ENCODE results near the gene SLC12A2. TPM values are rescaled to one million over a fixed set of nuclear protein-coding genes. Genes with fewer than 3 reads are reported as not detected.

SLC12A2 gene
- total and polyA plus RNA-seq, 2 donors (not counting 1 experiment from before 2014, with no cell fraction given), result 13.7 to 18.6 TPM

DNA sequence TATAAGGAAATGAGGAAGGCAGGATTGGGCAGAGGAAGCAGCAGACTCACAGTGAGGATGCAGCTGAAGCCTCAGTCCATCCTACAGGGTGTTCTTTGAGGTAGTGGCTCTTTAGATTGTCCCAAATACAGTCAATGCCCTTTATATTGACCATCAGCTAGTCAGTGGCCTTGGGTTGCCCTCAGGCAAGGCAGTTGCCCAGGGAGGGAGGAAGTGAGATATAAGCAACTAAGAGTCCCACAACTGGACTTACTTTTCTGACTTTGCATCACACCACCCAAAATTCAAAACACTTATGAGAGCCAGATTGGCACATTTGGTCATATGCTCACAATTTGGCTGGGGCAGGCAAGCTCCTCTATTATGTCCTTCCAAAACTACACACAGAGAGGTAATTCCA is 9.4 kb upstream of the SLC12A2 start:
- Histone ChIP-seq H3K79me2 (ENCODE audit: control insufficient read depth, insufficient read depth, low read length) (no peaks in the 10 kb centered on the region), H3K9ac (ENCODE audit: insufficient read depth, low read length) (no peak overlapping the region), H3K36me3 (ENCODE audit: control insufficient read depth, insufficient read depth, low read length) (no peaks in the 10 kb centered on the region), H3K27me3 (ENCODE audit: control insufficient read depth, insufficient read depth, low read length) (no peaks in the 10 kb centered on the region), H3K4me3 (replicated peaks in 1 of 4; ENCODE audit: control extremely low read depth in 1 of 4, insufficient read depth in 1 of 4, low read depth in 3 of 4, low read length in 4 of 4) (no peak overlapping the region), H3K9me3 (ENCODE audit: control insufficient read depth, insufficient read depth, low read depth, low read length) (no peaks in the 10 kb centered on the region), H2AFZ (ENCODE audit: low read length) (no peak overlapping the region), H3K27ac (ENCODE audit: insufficient read depth, low read length) (no peak overlapping the region), H3K4me1 (ENCODE audit: control insufficient read depth, extremely low read depth, insufficient read depth, low read length) (no peaks in the 10 kb centered on the region), H4K20me1 (ENCODE audit: control insufficient read depth, extremely low read depth, insufficient read depth, low read length) (no peaks in the 10 kb centered on the region), H3K4me2 (ENCODE audit: extremely low read depth, insufficient read depth, low read length) (no peak overlapping the region)
- TF ChIP-seq EZH2 (IDR thresholded peaks at IDR 0.05; ENCODE audit: low read length, missing control alignments), result no peak
- DNase-seq (ENCODE audit: low read depth in 2 of 2), result no peak

DNA sequence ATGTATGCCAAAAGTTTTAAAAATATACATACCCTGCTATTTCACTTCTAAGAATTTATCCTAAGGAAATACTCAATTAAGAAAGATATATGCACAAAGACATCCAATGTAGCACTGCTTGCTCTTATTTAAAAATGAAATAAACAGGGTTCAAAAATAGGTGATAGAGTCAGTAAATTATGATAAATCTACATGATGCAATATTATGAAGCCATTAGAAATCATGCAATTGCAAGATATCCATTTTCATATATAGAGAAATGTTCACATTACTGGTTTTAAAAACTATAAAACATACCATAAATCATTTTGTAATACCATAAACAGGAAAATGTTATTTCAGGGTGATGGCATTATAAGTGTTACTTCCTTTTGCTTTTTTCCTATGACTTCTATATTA is 8.6 kb upstream of the SLC12A2 start:
- Histone ChIP-seq H3K27ac (ENCODE audit: insufficient read depth, low read length) (no peak overlapping the region), H3K4me1 (ENCODE audit: control insufficient read depth, extremely low read depth, insufficient read depth, low read length) (no peaks in the 10 kb centered on the region)
- TF ChIP-seq, protein P1, sequence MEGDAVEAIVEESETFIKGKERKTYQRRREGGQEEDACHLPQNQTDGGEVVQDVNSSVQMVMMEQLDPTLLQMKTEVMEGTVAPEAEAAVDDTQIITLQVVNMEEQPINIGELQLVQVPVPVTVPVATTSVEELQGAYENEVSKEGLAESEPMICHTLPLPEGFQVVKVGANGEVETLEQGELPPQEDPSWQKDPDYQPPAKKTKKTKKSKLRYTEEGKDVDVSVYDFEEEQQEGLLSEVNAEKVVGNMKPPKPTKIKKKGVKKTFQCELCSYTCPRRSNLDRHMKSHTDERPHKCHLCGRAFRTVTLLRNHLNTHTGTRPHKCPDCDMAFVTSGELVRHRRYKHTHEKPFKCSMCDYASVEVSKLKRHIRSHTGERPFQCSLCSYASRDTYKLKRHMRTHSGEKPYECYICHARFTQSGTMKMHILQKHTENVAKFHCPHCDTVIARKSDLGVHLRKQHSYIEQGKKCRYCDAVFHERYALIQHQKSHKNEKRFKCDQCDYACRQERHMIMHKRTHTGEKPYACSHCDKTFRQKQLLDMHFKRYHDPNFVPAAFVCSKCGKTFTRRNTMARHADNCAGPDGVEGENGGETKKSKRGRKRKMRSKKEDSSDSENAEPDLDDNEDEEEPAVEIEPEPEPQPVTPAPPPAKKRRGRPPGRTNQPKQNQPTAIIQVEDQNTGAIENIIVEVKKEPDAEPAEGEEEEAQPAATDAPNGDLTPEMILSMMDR (conservative IDR thresholded peaks at IDR 0.05 in 1 of 2, IDR thresholded peaks at IDR 0.05 in 1 of 2; ENCODE audit: low read depth in 1 of 2, low read length in 2 of 2), result no peak
- no peak for TF ChIP-seq EZH2 (IDR thresholded peaks at IDR 0.05; ENCODE audit: low read length, missing control alignments)

DNA sequence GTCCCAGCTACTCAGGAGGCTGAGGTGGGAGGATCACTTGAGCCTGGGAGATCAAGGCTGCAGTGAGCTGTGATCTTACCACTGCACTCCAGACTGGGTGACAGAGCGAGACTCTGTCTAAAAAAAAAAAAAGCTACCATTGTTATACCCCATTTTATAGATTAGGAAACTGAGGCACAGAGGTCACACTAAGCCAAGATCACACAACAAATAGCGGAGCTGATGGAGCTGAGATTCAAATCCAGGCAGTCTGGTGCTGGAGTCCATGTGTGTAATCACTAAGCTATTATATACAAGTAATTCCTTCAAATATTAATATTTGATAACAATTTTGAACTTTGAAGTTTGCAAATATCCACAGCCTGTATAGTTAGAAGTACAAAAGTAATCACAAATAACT is 6.0 kb upstream of the SLC12A2 start:
- Histone ChIP-seq H4K20me1 (ENCODE audit: control insufficient read depth, extremely low read depth, insufficient read depth, low read length) (no peaks in the 10 kb centered on the region), H3K27ac (ENCODE audit: insufficient read depth, low read length) (no peak overlapping the region), H3K79me2 (ENCODE audit: control insufficient read depth, insufficient read depth, low read length) (no peaks in the 10 kb centered on the region), H3K27me3 (ENCODE audit: control insufficient read depth, insufficient read depth, low read length) (no peaks in the 10 kb centered on the region), H3K4me2 (ENCODE audit: extremely low read depth, insufficient read depth, low read length) (no peak overlapping the region), H3K4me1 (ENCODE audit: control insufficient read depth, extremely low read depth, insufficient read depth, low read length) (no peaks in the 10 kb centered on the region), H3K9ac (ENCODE audit: insufficient read depth, low read length) (no peak overlapping the region), H2AFZ (ENCODE audit: low read length) (no peak overlapping the region), H3K4me3 (replicated peaks in 1 of 4; ENCODE audit: control extremely low read depth in 1 of 4, insufficient read depth in 1 of 4, low read depth in 3 of 4, low read length in 4 of 4) (no peak overlapping the region), H3K9me3 (ENCODE audit: control insufficient read depth, insufficient read depth, low read depth, low read length) (no peaks in the 10 kb centered on the region), H3K36me3 (ENCODE audit: control insufficient read depth, insufficient read depth, low read length) (no peaks in the 10 kb centered on the region)
- TF ChIP-seq EZH2 (IDR thresholded peaks at IDR 0.05; ENCODE audit: low read length, missing control alignments), result no peak
- TF ChIP-seq, protein P1 (conservative IDR thresholded peaks at IDR 0.05 in 1 of 2, IDR thresholded peaks at IDR 0.05 in 1 of 2; ENCODE audit: low read depth in 1 of 2, low read length in 2 of 2), result no peak
- no peak for DNase-seq (ENCODE audit: low read depth in 2 of 2)

More for the DNA sequence above, 8.6 kb upstream of the SLC12A2 start:
- H3K36me3 ChIP-seq (ENCODE audit: control insufficient read depth, insufficient read depth, low read length), result no peaks in the 10 kb centered on the region
- no peak overlapping the region for H2AFZ ChIP-seq (ENCODE audit: low read length)
- DNase-seq (ENCODE audit: low read depth in 2 of 2), result no peak
- H4K20me1 ChIP-seq (ENCODE audit: control insufficient read depth, extremely low read depth, insufficient read depth, low read length), result no peaks in the 10 kb centered on the region
- no peak overlapping the region for H3K4me2 ChIP-seq (ENCODE audit: extremely low read depth, insufficient read depth, low read length)
- no peaks in the 10 kb centered on the region for H3K9me3 ChIP-seq (ENCODE audit: control insufficient read depth, insufficient read depth, low read depth, low read length)
- no peak overlapping the region for H3K4me3 ChIP-seq (replicated peaks in 1 of 4; ENCODE audit: control extremely low read depth in 1 of 4, insufficient read depth in 1 of 4, low read depth in 3 of 4, low read length in 4 of 4)
- H3K27me3 ChIP-seq (ENCODE audit: control insufficient read depth, insufficient read depth, low read length), result no peaks in the 10 kb centered on the region
- no peaks in the 10 kb centered on the region for H3K79me2 ChIP-seq (ENCODE audit: control insufficient read depth, insufficient read depth, low read length)
- H3K9ac ChIP-seq (ENCODE audit: insufficient read depth, low read length), result no peak overlapping the region
